Raji (cell line): ENCODE measurements around the gene DTNB.

Experiments
- POLR2A ChIP-seq: IDR thresholded peaks from 2 replicates; pipeline ENCODE4 v1.6.1; 2011; ENCODE audit warnings: low read depth, low read length, control low read depth; ENCODE audit not compliant: insufficient read depth

Gene DTNB

DNA sequence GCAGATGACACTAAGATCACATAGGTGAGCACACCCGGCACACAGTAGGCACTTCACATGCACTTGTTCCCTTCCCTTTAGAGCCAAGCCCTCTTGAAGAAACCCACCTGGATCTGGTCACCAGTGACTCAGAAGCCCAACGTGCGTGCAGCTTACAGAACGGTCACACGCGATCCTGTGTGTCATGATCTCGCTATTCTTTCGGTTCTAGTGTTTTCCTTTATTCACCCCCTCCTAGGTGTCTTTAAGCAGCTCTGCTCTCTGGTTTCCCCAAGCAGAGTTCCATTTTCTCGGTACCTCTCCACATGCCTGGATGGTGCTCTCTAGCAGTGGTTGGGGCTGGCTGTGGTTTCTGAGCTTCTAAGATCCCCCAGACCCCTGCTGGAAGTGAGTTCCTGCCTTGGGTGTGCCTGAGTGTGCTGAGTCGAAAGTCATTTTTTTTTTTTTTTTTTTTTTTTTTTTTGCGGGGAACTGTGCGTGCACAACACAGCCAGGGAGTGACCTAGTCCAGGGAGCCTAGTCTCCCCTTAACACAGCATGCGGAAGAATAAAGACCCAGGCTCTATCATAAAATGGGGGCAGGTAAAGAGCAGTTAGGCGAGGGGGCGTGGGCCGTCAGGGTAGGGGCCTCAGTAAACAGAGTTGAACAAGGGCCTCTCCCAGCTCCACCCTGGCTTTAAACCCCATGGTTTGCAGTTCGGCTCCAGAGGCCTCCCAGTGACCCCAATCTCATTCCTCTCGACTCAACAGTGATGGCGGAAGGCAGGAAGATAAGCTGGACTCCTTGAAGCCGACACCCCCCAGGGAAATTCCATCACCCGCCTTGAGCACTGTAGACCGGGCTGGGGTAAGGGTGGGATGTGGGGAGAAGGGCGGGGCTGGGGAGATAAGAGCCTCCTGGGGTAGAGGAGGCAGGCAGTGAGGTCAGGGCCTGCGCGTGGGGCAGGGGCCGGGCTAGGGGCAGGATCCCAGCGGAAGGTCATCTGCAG is 301.8 kb downstream of the DTNB start:
- no peak for TF ChIP-seq POLR2A

- no peak for TF ChIP-seq POLR2A
Measured at GRCh38 chr2:25369876-25370275, 303.5 kb downstream of the DTNB start.

GRCh38 chr2:25369439-25369838 is 303.9 kb downstream of the DTNB start:
- TF ChIP-seq POLR2A: no peak

- no peak for TF ChIP-seq POLR2A
Measured at GRCh38 chr2:25368660-25369059, 304.7 kb downstream of the DTNB start.

- no peak for TF ChIP-seq POLR2A
Measured at GRCh38 chr2:25367296-25367695, 306.1 kb downstream of the DTNB start.

DNA sequence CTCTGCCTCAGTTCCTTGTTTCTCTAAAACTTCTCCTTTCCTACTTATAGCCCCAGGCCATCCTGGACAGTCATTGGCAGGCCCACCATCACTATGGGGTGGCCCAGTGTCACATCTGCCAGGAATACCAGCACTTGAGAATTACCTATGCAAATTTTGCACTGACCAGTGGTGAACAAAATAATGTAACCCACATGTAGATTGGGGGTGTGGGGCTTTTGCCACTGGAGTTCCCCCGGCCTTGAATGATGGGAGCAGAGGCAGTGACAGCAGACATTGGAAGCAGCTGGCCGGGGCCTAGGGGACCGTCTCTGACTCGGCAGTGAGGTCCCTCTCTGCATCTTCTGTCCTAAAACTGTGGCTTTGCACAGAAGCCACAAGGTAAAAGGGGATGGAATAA is 306.7 kb downstream of the DTNB start:
- no peak for TF ChIP-seq POLR2A

- TF ChIP-seq POLR2A: no peak
Measured at GRCh38 chr2:25365241-25365640, 308.1 kb downstream of the DTNB start.

DNA sequence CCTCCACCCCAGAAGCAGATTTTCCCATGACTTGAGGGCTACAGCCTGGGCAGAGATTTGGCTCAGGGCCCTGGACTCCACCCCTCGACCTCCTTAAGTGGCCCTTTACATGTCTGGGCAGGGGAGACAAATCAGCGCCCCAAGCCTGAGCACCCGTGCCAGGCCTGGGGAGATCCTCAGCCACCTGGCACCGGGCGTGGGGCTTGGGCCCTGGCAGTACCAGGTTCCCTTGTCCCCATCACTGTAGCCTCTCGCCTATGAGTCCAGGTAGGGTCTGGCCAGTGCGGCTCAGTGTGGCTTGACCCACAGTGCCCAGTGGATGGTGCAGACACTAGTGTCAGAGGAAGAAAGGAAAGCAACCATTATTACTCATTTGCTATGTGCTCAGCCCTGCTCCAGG is 309.6 kb downstream of the DTNB start:
- no peak for TF ChIP-seq POLR2A

- TF ChIP-seq POLR2A: no peak
Measured at GRCh38 chr2:25362434-25363145, 310.8 kb downstream of the DTNB start.

- TF ChIP-seq POLR2A: peak; percentile 83
Measured at GRCh38 chr2:25362049-25362433, 311.3 kb downstream of the DTNB start.

DNA sequence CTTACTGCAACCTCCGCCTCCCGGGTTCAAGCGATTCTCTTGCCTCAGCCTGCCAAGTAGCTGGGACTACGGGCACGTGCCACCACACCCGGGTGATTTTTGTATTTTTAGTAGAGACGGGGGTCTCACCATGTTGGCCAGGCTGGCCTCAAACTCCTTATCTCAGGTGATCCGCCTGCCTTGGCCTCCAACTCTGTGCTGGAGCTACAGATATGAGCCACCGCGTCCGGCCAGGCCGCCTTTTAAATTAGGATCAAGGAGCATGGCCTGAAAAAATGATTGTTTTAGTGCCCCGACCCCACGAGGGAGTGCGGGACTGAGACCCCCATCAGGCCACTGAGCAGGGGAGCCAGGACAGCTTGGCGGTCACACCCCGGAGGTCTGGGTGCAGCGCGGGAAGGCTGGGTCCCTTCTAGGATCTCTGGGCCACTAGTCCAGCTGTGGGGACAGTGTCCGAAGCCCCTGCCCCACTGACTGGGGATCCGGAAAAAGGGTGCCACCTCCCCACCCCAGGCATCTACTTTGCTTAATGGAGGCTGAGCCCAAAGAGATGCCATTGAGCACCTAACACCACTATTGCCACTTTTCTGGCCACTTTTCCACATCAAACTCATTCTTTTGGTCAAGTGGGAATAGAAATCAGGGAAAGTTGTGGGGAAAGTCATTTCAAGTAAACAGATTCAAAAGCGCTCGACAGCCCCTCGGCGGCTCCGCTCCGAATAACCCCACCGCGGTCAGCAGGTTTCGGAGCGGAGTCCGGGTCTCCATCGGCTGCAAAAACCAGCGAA is 311.9 kb downstream of the DTNB start:
- TF ChIP-seq POLR2A: no peak

DNA sequence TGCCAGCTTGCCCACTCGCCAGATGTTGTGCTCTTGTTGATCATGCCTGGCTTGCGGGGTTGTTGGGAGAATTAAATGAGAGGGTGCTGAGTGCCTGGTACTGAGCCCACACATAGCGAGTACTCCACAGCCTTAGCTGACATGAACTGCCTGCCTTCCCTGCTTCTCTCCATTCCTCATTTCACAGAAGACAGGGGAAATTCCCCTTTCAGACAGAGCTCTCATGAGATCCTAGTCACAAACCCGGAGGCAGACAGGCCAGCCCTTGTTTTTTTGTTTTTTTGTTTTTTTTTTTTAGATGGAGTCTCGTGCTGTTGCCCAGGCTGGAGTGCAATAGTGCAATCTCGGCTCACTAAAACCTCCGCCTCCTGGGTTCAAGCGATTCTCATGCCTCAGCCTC is 314.5 kb downstream of the DTNB start:
- no peak for TF ChIP-seq POLR2A

- no peak for TF ChIP-seq POLR2A
Measured at GRCh38 chr2:25358249-25358815, 315.0 kb downstream of the DTNB start.

- TF ChIP-seq POLR2A: no peak
Measured at GRCh38 chr2:25356088-25356487, 317.3 kb downstream of the DTNB start.

DNA sequence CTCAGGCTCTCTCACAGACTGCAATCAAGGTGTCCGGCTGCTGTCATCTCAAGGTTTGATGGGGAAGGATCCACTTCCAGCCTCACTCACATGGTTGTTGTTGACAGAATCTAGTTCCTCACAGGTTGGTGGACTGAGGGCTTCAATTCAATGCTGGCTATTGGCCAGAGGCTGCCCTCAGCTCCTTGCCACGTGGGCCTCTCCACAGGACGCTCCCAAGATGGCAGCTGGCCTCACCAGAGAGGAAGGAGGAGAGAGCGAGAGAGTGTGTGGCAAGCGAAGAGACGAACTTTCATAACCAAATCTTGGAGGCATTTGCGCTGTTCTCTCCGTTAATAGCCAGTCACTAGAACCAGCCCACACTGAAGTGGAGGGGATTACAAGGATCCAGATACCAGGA is 318.1 kb downstream of the DTNB start:
- no peak for TF ChIP-seq POLR2A

DNA sequence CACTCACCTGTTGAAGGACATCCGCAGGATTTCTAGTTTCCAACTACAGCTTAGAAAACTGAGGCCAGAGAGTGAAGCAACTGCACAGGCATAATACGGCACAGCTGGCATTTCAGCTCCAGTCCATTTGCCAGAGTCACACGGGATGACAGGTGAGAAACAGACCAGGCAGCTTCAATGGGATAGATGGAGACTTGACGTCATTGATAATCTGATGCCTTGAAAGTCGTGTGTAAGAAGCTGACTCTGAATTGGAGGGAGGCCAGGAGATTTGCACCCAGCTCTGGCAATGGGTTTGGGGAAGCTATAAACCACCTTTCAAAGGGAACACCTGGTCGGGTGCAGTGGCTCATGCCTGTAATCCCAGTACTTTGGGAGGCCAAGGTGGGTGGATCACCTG is 319.3 kb downstream of the DTNB start:
- no peak for TF ChIP-seq POLR2A

DNA sequence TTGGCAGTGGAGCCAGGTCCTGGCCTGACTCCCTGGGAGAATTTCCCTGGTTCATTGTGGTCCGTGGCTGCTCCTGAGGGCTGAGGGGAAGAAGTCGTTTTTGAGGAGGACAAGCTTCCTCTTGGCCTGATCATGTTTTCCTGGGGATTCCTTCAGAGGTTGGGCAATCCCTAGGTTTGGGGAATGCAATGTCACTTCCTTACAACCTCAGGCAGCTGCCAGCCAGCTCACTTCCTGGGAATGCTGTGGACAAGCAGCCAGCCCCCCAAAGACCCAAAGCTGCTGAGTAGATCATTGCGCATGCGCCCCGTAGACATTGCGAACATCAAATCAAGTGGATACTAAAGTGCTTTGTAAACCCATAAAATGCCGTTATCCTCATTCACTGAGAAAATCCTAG is 324.0 kb downstream of the DTNB start:
- no peak for TF ChIP-seq POLR2A
